Tibial nerve (tissue), 4 donors: ENCODE data around the gene SLC8B1.

ENCODE experiments used
- CTCF ChIP-seq, 5 experiments: fragments of 200-600 bp in 3 of 5; fragments of 450-650 bp in 2 of 5; sonication (generic) in 3 of 5; IDR thresholded peaks; one replicate each; pipeline ENCODE4 v1.5.1; 2016 to 2019; ENCODE audit warnings: antibody characterized with exemption in 5 of 5, mild to moderate bottlenecking in 3 of 5, moderate library complexity in 2 of 5
- EP300 ChIP-seq, 2 donors: sonication (generic); formaldehyde crosslinking; IDR thresholded peaks; one replicate each; pipeline ENCODE4 v1.6.1; 2017; ENCODE audit warnings: antibody characterized with exemption in 2 of 2, mild to moderate bottlenecking in 1 of 2
- POLR2A ChIP-seq, 2 donors: fragments of 450-650 bp; IDR thresholded peaks; one replicate each; pipeline ENCODE4 v1.6.1; 2017; ENCODE audit warnings: antibody characterized with exemption in 2 of 2, mild to moderate bottlenecking in 2 of 2, moderate library complexity in 2 of 2

- TF ChIP-seq CTCF (IDR thresholded peaks at IDR 0.05): no peak
- no peak for TF ChIP-seq POLR2A (IDR thresholded peaks at IDR 0.05)
- no peak for TF ChIP-seq EP300 (IDR thresholded peaks at IDR 0.05)
Observed at GRCh38 chr12:113270709-113271009, 64.2 kb downstream of the SLC8B1 start.
